ENCODE measurements around the gene PHF12. TPM values are rescaled to one million over a fixed set of nuclear protein-coding genes. Genes with fewer than 3 reads are reported as not detected.
"Not testable (repeated sequence)": the region's sequence is repeated elsewhere in the genome, so short reads cannot be mapped to it uniquely, and the experiment has no call there.

The PHF12 gene
- total RNA-seq, 1 donor from 2014 or later, result 30.6 TPM

DNA sequence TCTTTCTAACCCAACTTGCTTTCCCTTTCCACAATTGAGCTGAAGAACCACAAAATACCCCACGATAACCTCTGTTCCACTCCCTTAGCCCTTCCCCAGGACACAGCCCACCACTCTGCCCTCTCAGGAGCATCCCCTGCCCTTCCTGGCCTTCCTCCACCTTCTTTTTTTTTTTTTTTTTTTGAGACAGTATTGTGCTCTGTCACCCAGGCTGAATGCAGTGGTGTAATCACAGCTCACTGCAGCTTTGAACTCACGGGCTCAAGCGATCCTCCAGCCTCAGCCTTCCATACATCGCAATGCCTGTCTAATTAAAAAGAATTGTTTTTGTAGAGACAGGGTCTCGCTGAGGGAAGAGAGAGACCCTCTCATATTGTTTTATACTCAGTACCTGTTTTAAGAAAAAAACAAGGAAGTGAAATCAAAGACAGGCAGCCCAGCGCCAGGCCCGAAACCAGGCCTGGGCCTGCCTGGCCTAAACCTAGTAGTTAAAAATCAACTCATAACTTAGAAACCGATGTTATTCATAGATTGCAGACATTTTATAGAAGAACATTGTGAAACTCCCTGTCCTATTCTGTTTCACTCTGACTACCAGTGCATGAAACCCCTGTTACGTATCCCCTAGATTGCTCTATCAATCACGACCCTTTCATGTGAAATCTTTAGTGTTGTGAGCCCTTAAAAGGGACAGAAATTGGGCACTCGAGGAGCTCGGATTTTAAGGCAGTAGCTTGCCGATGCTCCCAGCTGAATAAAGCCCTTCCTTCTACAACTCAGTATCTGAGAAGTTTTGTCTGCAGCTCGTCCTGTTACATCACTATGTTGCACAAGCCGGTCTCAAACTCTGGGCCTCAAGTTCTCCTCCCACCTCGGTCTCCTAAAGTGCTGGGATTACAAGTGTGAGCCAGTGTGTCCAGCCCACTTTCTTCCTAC is 57.8 kb downstream of the PHF12 start:
- not testable (repeated sequence) for FAIRE-seq; DNase-seq (ENCODE audit: low spot score in 2 of 2)

DNA sequence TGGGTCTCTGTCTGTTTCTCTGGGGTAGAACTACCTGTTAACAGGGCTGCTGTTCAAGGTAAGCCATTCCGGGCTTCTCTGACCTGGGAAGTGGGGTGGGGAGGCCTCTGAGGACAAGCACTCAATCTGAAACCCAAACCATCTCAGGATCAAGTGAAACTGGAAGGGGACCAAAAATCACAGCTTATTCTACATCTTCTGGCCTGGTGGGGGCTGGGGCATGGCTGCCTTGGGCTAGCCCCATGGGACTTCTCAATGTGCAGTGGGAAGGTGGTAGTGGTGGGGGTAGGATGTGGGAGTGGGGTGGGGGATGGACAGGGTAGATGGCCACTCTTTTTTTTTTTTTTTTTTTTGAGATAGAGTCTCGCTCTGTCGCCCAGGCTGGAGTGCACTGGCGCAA is 59.3 kb downstream of the PHF12 start:
- DNase-seq (ENCODE audit: low spot score in 2 of 2) (no peak), FAIRE-seq (no peak)

- DNase-seq (ENCODE audit: low spot score in 2 of 2), result no peak
- FAIRE-seq, result no peak
Measured at GRCh38 chr17:28891201-28891600, 60.1 kb downstream of the PHF12 start.

DNA sequence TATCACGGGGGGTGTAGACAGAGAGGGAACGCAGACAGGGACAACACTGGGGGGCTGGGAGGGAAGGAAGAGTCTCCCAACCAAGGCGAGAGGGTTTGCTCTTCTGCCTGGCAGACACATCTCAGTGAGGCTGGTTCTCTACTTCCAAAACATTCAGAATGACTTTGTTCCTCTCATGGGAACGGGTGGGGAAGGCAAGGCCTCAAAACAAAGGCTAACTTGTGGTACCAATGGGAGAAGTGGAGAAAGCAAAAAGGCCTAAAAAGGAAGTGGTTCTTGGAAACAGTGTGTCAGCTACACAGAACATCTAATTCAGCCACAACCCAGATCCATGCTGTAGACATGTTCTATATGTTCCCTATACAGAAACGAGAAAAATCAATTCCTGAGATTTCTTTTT is 61.3 kb downstream of the PHF12 start:
- no peak for FAIRE-seq
- no peak for DNase-seq (ENCODE audit: low spot score in 2 of 2)

GRCh38 chr17:28888832-28889231 is 62.5 kb downstream of the PHF12 start:
- DNase-seq (ENCODE audit: low spot score in 2 of 2) (no peak), FAIRE-seq (no peak)

- FAIRE-seq (no peak), DNase-seq (ENCODE audit: low spot score in 2 of 2) (no peak)
Measured at GRCh38 chr17:28887871-28888471, 63.3 kb downstream of the PHF12 start.

GRCh38 chr17:28885951-28886350 is 65.4 kb downstream of the PHF12 start:
- FAIRE-seq (no peak), DNase-seq (ENCODE audit: low spot score in 2 of 2) (no peak)

- DNase-seq (ENCODE audit: low spot score in 2 of 2) (peak in 1 of 2 donors; percentile 57), FAIRE-seq (no peak)
Measured at GRCh38 chr17:28885363-28885762, 66.0 kb downstream of the PHF12 start.

DNA sequence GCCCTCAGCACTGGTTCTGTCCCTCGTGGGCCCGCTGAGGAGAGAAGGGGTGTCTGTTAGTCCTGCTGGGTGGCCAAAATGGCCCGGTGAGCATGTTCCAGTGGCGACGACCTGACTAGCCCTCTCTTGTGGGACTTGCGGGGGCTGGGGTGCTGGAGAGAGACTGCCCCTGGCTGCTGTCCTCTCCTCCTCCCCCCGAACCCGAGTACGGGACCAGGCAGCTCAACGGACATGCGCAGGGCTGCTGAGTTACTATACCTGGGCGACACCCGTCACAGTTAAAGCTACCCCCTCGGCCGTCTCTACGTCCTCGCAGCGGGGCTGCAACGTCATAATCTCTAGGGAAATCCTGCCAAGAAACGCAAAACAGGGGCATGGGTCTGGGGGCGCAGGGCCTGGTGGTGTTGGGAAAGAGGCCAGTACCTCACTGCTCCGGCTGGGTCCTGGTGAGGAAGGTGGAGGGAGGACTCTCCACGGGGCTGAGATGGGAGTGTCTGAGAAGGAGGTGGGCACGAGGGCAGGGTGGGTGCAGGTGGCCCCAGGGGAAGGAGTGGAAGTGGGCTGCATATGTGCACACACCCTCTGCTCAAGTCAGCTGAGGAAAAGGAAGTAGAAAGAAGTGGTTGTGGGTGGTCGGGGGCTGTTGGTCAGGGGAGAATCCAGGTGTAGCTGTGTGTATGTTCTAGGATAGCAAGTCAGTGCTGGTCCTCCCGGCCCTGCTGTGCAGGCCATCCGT is 67.2 kb downstream of the PHF12 start:
- DNase-seq (ENCODE audit: low spot score in 2 of 2) (no peak), FAIRE-seq (no peak)

GRCh38 chr17:28882154-28882895 is 69.0 kb downstream of the PHF12 start:
- DNase-seq (ENCODE audit: low spot score in 2 of 2), result no peak
- FAIRE-seq, result no peak

DNA sequence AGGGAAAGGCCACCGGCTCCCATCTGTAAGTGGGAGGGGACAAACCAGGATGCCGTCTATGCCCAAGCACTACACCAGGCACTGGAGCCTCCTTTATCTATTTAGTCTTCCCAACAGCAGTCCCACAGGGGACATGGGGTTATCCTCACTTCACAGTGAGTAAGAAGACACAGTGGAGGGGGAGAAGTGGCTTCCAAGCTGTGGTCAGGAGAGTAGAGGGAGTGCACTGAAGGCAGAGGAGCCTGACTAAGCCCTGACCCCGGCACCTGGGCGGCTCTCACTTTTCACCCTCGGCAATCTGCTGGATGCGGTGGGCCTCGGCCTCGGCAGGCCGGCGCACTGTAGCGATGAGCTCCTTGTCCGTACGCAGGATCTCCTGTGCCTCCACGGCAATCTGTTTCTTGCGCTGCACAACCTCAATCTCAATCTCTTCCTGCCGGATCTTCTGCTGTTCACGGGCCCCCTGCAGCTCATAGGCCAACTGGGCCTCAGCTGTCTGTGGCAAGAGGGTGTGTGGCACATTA is 69.7 kb downstream of the PHF12 start:
- FAIRE-seq (no peak), DNase-seq (ENCODE audit: low spot score in 2 of 2) (no peak)

GRCh38 chr17:28880572-28880945 is 70.8 kb downstream of the PHF12 start:
- FAIRE-seq, result no peak
- DNase-seq (ENCODE audit: low spot score in 2 of 2), result no peak

GRCh38 chr17:28879886-28880571 is 71.3 kb downstream of the PHF12 start:
- no peak for FAIRE-seq
- DNase-seq (ENCODE audit: low spot score in 2 of 2), result no peak

DNA sequence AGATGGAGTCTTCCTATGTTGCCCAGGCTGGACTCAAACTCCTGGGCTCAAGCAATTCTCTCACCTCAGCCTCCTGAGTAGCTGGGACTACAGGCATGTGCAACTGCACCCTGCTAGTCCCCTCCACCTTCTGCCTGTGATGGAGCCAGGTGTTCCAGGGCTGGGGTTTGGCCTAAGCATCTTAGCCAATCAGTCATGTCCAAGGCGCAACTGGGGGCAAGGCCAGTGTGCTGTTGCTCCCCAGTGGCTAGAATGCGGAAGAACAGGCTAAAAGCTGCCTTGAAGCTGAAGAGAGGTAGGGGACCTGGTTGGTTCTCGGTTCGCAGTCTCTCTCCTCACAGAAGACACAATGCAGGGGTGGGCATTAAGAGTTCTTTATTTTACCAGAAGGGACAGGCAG is 72.3 kb downstream of the PHF12 start:
- DNase-seq (ENCODE audit: low spot score in 2 of 2), result no peak
- no peak for FAIRE-seq

DNA sequence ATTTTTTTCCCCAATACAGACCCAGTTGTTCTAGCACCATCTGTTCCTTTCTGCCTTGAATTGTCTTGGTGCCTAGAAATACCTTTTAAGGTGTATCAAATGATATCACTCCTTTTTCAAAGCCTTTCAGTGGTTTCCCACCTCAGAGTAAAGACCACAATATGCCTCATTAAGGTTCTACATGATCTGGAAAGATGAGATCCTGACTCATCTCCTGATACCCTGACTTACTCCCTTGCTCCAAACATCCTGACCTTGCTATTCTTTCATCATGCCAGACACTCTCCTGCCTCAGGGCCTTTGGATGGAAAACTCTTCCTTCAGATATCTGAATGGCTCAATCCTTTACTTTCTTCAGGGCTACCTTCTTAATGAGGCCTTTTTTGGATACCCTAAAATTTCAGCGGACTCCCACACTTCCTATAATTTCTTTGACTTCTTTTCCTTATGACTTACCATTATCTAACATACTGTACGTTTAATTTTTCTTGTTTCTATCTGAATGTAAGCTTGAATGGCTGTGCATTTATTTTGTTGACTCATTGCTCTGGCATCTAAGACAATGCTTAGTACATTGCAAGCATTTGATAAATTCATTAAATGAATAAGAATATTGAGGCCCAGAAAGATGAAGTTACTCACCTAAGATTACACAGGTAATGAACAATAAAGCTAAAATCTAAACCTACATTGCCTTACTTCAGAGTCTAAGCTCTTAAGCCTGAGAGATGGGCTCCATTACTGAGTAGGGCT is 73.0 kb downstream of the PHF12 start:
- FAIRE-seq, result no peak
- DNase-seq (ENCODE audit: low spot score in 2 of 2), result no peak

DNA sequence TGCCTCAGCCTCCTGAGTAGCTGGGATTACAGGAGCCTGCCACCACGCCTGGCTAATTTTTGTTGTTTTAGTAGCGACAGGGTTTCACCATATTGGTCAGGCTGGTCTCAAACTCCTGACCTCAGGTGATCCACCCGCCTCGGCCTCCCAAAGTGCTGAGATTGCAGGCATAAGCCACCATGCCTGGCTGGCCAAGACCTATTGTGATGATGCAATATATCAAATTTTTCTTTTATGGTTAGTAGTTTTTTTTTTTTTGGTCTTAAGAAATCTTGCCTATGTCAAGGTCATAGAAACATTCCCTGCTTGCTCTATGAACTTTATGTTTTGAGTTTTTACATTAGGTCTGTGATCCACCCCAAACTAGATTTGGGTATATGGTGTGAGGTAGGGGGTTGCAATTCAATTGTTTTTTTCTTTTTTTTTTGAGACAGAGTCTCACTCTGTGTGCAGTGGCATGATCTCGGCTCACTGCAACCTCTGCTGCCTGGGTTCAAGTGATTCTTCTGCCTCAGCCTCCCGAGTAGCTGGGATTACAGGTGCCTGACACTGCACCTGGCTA is 74.1 kb downstream of the PHF12 start:
- DNase-seq (ENCODE audit: low spot score in 2 of 2); FAIRE-seq: not testable (repeated sequence)

- DNase-seq (ENCODE audit: low spot score in 2 of 2) (no peak), FAIRE-seq (no peak)
Measured at GRCh38 chr17:28875848-28876550, 75.3 kb downstream of the PHF12 start.

- DNase-seq (ENCODE audit: low spot score in 2 of 2) (no peak), FAIRE-seq (no peak)
Measured at GRCh38 chr17:28874750-28875149, 76.6 kb downstream of the PHF12 start.

All from frontal cortex (tissue), 4 donors.